Fibroblast of lung (primary cell): Measurements from ENCODE around the gene NUDT13.

Experiments used
- CTCF ChIP-seq, 2 donors: IDR thresholded peaks in 1 of 2; conservative IDR thresholded peaks in 1 of 2; 1 replicate in 1 of 2; 2 replicates in 1 of 2; pipeline ENCODE4 v1.5.1; 2011 to 2012; ENCODE audit warnings: low read length in 2 of 2, control low read depth in 1 of 2, inconsistent platforms in 1 of 2, low read depth in 1 of 2, mild to moderate bottlenecking in 1 of 2
- EZH2 ChIP-seq: IDR thresholded peaks from 2 replicates; pipeline ENCODE4 v1.5.1; 2012; ENCODE audit warnings: low read length, control low read depth, mild to moderate bottlenecking; ENCODE audit errors: missing control alignments

DNA sequence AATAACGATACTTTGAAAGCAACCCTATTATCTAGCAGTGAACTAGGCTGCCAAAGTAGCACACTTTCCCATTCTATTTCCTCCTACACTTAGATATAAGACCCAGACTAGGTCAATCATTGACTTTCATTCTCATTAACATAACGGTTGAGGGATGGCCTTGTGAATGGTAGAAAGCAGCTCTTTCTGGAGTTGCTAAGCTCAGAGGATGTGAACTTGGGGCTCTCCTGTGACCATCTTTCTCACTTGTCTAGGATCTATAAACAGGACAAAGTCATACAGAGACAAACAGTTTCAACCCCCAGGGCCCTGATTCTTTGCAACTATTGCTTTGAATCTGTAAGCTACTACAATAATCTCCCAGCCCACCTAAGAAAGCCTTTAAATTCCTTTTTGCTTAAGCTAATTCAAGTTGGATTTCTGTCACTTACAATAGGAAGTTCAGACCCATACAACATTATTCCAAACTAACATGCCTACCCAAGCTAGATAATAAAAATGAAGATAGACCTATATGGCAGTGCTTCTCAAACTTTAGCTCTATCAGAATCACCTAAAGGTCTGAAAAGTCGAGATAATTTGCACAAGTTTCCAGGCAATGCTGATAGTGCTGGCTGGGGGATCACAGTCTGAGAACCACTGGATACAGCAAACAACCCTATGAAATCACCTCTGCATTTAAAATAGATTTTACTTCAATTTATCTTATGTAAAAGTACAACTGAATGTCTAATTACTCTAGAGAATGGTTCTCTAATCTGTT lies 30.3 kb upstream of the NUDT13 start:
- no peak for TF ChIP-seq CTCF (conservative IDR thresholded peaks at IDR 0.05 in 1 of 2, IDR thresholded peaks at IDR 0.05 in 1 of 2; ENCODE audit: low read depth in 1 of 2, low read length in 2 of 2)
- TF ChIP-seq EZH2, result no peak
